ENCODE results near the gene ZNF700.

DNA sequence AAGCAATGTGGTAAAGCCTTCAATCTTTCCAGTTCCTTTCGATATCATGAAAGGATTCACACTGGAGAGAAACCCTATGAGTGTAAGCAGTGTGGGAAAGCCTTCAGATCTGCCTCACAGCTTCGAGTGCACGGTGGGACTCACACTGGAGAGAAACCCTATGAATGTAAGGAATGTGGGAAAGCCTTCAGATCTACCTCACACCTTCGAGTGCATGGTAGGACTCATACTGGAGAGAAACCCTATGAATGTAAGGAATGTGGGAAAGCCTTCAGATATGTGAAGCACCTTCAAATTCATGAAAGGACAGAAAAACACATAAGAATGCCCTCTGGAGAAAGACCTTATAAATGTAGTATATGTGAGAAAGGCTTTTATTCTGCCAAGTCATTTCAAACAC is 24.3 kb downstream of the ZNF700 start:
- TF ChIP-seq, protein P1, sequence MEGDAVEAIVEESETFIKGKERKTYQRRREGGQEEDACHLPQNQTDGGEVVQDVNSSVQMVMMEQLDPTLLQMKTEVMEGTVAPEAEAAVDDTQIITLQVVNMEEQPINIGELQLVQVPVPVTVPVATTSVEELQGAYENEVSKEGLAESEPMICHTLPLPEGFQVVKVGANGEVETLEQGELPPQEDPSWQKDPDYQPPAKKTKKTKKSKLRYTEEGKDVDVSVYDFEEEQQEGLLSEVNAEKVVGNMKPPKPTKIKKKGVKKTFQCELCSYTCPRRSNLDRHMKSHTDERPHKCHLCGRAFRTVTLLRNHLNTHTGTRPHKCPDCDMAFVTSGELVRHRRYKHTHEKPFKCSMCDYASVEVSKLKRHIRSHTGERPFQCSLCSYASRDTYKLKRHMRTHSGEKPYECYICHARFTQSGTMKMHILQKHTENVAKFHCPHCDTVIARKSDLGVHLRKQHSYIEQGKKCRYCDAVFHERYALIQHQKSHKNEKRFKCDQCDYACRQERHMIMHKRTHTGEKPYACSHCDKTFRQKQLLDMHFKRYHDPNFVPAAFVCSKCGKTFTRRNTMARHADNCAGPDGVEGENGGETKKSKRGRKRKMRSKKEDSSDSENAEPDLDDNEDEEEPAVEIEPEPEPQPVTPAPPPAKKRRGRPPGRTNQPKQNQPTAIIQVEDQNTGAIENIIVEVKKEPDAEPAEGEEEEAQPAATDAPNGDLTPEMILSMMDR (conservative IDR thresholded peaks at IDR 0.05 in 1 of 2, IDR thresholded peaks at IDR 0.05 in 1 of 2; ENCODE audit: extremely low read depth in 1 of 2, insufficient read depth in 1 of 2, low read depth in 1 of 2, low read length in 2 of 2), result no peak
- no peak for TF ChIP-seq EZH2 (IDR thresholded peaks at IDR 0.05; ENCODE audit: borderline replicate concordance, low read length)
